Stimulated activated CD8-positive, alpha-beta memory T cell treated with anti-CD3 and anti-CD28 coated beads, Interleukin-4, amount 100 ng/mL, for 48 hours (primary cell): ENCODE measurements around the gene SENP3.

Experiments
- DNase-seq: peaks from one replicate; pipeline ENCODE4 v3.0.0-alpha.2; 2020

SENP3 gene

DNA sequence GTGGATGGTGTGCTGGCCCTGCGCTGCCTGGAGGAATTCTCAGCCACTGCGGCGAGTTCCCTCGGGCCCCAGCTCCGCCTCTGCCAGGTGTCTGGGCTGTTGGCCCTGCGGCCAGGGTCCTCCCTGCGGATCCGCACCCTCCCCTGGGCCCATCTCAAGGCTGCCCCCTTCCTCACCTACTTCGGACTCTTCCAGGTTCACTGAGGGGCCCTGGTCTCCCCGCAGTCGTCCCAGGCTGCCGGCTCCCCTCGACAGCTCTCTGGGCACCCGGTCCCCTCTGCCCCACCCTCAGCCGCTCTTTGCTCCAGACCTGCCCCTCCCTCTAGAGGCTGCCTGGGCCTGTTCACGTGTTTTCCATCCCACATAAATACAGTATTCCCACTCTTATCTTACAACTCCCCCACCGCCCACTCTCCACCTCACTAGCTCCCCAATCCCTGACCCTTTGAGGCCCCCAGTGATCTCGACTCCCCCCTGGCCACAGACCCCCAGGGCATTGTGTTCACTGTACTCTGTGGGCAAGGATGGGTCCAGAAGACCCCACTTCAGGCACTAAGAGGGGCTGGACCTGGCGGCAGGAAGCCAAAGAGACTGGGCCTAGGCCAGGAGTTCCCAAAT lies 4.5 kb upstream of the SENP3 start:
- no peak for DNase-seq

DNA sequence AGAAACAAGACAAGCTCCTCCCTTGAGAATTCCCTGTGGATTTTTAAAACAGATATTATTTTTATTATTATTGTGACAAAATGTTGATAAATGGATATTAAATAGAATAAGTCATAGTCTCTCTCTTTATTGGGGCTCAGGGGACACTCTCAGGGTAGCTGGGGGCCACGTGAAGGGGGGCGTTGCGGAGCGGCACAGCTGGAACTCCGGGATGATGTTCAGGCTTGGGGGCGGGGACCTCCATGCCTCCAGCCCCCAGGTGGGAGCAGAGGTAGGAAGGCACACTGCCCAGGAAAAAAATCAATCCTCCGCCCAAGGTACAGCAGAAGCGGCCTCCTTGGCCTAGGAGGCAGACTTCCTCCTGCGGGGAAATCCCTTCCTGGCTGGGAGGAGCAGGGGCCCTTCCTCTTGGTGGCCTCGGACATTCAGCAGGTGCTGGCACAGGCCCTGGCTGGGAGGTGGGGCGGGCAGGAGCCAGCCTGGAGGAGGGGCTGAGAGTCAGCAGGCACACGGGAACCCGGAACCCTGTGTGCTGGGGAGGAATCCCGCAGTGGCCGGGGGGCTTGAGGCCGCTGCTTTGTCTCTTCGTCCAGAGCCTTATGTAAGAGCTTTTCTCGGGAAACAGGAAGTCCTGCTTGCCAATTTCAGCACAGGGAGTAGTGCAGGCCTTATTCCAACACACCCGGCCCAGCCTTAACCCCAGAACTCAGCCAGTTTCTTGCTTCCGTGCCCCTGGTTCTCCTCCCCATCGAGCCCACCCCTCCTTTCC lies 3.8 kb upstream of the SENP3 start:
- DNase-seq: no peak

DNA sequence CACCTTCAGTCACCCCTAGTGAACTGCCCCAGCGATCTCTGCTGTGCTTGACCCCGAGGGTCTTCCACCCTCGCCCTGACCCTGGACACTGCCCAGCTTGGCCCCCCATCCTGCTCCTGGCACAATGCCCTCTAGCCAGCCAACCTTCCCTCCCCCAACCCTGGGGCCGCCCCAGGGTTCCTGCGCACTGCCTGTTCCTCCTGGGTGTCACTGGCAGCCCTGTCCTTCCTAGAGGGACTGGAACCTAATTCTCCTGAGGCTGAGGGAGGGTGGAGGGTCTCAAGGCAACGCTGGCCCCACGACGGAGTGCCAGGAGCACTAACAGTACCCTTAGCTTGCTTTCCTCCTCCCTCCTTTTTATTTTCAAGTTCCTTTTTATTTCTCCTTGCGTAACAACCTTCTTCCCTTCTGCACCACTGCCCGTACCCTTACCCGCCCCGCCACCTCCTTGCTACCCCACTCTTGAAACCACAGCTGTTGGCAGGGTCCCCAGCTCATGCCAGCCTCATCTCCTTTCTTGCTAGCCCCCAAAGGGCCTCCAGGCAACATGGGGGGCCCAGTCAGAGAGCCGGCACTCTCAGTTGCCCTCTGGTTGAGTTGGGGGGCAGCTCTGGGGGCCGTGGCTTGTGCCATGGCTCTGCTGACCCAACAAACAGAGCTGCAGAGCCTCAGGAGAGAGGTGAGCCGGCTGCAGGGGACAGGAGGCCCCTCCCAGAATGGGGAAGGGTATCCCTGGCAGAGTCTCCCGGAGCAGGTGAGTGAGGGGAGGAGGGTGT lies 3.0 kb upstream of the SENP3 start, which contains the start of gene TNFSF13:
TSS of gene TNFSF13 (plus strand) at position 207 of the 776 bp plus-strand sequence. CDS start at position 497, 290 bp downstream.
- DNase-seq: no peak

GRCh38 chr17:7559320-7560171 lies 2.2 kb upstream of the SENP3 start:
- DNase-seq: no peak

GRCh38 chr17:7560172-7561027 lies 1.3 kb upstream of the SENP3 start:
- DNase-seq: peak; percentile 79

- DNase-seq: peak; percentile 92
These were observed 617 bp upstream of the SENP3 start for GRCh38 chr17:7561028-7561575.

DNA sequence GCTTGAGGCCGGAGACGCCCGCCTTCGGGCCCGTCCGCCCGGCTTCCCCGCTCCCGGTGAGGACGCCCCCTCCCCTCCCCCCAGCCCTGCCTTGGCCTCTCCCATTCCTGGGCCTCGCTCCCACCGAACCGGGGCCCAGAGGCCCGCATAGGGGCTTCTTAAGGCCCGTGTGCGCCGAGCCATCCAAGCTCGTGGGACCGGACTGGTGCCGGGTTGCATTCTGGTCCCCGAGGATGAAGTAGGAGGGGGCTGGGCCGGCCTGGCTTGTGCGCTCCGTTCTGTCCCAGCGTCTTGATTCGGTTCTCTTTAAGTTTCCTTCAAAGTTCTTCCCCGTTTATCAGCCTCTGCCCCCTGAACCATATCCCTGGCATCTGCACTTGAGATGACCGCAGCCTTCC lies 488 bp downstream of the SENP3 start:
- DNase-seq: no peak

- no peak for DNase-seq
These were observed 1.6 kb downstream of the SENP3 start for GRCh38 chr17:7563115-7563869.

DNA sequence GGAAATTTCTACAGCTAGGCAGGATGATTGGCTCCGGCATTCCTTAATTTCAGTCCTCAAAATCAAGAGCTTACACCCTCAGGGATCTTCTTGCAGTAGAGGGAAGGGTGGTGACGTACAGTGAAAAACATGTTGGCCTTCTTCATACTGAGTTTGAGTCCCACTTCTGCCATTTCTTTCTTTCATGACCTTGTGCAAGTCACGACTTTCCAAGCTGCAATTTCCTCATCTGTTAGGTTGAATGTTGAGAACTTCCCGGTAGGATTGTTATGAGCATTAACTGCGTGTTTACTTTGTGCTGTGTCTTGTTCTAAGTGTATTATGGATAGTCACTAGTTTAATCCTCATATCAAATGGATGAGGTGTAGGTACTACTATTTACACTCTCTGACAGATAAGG lies 7.9 kb downstream of the SENP3 start:
- no peak for DNase-seq

DNA sequence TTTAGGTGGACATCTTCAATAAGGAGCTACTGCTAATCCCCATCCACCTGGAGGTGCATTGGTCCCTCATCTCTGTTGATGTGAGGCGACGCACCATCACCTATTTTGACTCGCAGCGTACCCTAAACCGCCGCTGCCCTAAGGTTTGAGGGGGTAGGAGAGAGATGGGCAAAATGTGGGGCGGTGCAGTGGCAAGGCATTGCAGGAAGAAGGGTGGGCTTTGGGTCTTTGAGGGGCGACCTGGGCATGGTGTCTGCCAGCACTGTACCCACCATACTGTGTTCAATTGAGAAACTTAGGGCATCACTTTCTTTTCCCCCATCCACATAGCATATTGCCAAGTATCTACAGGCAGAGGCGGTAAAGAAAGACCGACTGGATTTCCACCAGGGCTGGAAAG lies 8.6 kb downstream of the SENP3 start:
- DNase-seq: no peak

- DNase-seq: no peak
These were observed 10.5 kb downstream of the SENP3 start for GRCh38 chr17:7572338-7572587.

DNA sequence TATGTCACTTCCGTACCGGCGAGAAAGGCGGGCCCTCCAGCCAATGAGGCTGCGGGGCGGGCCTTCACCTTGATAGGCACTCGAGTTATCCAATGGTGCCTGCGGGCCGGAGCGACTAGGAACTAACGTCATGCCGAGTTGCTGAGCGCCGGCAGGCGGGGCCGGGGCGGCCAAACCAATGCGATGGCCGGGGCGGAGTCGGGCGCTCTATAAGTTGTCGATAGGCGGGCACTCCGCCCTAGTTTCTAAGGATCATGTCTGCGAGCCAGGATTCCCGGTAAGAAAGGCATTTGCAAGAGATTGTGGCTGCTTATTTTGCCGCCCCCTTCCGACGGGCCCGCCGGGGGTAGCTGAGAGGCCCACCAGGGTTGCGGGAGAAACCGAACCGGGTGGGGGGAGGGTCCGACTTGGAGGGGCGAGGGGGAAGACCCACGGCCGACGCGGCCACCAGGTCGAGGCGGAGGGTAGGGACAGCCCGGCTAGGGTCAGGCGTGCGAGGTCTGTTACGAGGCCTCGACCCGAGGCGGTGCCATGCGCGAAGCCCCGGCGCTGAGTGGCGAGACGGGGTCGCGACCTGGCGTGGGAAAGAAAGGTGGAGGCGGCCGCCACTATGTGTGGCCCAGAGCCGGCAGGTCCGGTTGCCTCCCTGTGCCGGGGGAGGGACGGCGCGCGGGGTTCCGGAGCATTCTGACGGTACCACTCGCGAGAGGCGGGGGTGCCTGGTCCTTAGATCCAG lies 11.0 kb downstream of the SENP3 start:
- DNase-seq: peak; percentile 100

GRCh38 chr17:7573324-7574080 lies 11.8 kb downstream of the SENP3 start:
- DNase-seq: peak; percentile 91

DNA sequence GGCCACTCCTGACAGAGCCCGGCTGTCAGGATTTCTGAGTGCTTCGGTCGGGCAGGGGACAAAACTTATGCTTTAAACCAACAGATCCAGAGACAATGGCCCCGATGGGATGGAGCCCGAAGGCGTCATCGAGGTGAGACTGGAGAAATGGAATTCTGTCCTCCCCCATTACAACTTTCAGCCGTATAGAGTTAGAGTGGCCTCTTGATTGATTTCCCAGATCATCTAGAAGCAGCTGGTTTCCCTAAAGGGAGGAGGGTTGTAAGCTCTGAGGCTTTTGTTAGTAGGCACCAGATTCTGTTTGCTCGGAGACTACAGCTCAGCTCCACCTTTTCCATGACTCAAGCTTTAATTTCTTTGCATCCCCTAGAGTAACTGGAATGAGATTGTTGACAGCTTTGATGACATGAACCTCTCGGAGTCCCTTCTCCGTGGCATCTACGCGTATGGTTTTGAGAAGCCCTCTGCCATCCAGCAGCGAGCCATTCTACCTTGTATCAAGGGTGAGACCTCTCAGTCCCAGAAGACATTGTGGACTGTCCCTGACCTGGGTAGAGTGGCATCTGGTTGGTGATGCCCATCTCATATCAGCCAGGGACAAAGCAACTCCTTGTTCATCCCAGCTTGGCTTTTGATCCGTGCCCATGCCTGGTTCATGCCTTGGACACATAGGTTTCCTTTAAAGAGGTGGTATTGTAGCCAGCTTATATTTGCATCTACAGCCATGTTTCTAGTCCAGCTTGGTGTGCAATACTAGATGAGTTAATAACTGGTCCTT lies 12.6 kb downstream of the SENP3 start:
- DNase-seq: no peak

- no peak for DNase-seq
These were observed 13.8 kb downstream of the SENP3 start for GRCh38 chr17:7575481-7575883.

GRCh38 chr17:7575959-7576358 lies 14.2 kb downstream of the SENP3 start:
- no peak for DNase-seq

DNA sequence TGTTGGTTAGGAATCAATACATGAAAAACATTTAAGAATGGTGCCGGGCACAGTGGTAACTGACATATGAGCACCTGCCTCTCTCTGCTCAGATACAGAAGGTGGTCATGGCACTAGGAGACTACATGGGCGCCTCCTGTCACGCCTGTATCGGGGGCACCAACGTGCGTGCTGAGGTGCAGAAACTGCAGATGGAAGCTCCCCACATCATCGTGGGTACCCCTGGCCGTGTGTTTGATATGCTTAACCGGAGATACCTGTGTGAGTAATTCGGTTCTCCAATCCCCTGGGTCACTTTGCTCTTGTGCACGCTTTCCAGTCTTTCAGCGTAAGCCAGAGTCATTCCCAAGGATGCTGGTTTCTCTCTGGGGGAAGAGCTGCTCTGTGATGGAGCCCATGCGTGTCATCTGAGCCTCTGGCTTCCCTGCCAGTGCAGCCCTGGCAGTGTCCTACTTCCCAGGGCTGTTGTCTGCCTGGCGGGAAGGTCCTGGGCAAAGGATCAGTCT lies 14.8 kb downstream of the SENP3 start:
- DNase-seq: peak; percentile 37
